Body of pancreas (tissue), 4 donors: ENCODE data around the gene RGP1. TPM values are rescaled to one million over a fixed set of nuclear protein-coding genes. Genes with fewer than 3 reads are reported as not detected.
A peak's percentile ranks its signal among the peaks of the same experiment; 100 is the strongest.

Experiments used
- ATAC-seq: fragments of 150-250 bp; one replicate; pipeline ENCODE4 v1.9.1; 2016
- DNase-seq, 4 donors: peaks; one replicate each; pipeline ENCODE4 v3.0.0-alpha.2; 2019
- H3K27ac ChIP-seq, 4 donors: fragments of 200-600 bp; sonication (generic); 1 replicate in 3 of 4; 2 replicates in 1 of 4; pipeline versions ENCODE4 v1.5.1 to v1.6.1; 2016 to 2019; ENCODE audit warnings: mild to moderate bottlenecking in 1 of 4, mixed read lengths in 1 of 4, moderate library complexity in 1 of 4
- H3K27me3 ChIP-seq, 2 donors: fragments of 200-600 bp; sonication (generic); one replicate each; pipeline ENCODE4 v1.6.0; 2016; ENCODE audit warnings: mild to moderate bottlenecking in 1 of 2
- H3K36me3 ChIP-seq, 2 donors: fragments of 200-600 bp; sonication (generic); replicated peaks in 1 of 2; 2 replicates each; pipeline ENCODE4 v1.5.1; 2016; ENCODE audit warnings: low read depth in 2 of 2; ENCODE audit not compliant: insufficient read depth in 1 of 2
- H3K4me1 ChIP-seq: fragments of 200-600 bp; sonication (generic); one replicate; pipeline ENCODE4 v1.6.0; 2016
- H3K4me3 ChIP-seq, 2 donors: fragments of 200-600 bp; sonication (generic); 1 replicate in 1 of 2; 2 replicates in 1 of 2; pipeline ENCODE4 v1.5.1; 2016 to 2019
- H3K9me3 ChIP-seq, 3 donors: fragments of 200-600 bp; sonication (generic); 1 replicate in 2 of 3; 2 replicates in 1 of 3; pipeline ENCODE4 v1.5.1; 2016
- CTCF ChIP-seq, 7 experiments: fragments of 450-650 bp in 4 of 7; fragments of 200-600 bp in 3 of 7; sonication (generic) in 3 of 7; IDR thresholded peaks; one replicate each; pipeline ENCODE4 v1.5.1; 2016 to 2019; ENCODE audit warnings: antibody characterized with exemption in 7 of 7
- POLR2A ChIP-seq, 3 donors: fragments of 450-650 bp; IDR thresholded peaks; one replicate each; pipeline ENCODE4 v1.6.1; 2016; ENCODE audit warnings: antibody characterized with exemption in 3 of 3, mild to moderate bottlenecking in 2 of 3
- WGBS, 2 donors: methylation state at CpG; one replicate each; pipeline ENCODE4 v1.1.5; 2017; 5-methylcytosine and 5-hydroxymethylcytosine counted together
- intact Hi-C: fragments of 100-400 bp; cut with DNase I; formaldehyde crosslinking; loops from one replicate; pipeline ENCODE4 v1.15.1; 2023
- total RNA-seq, 2 donors: library from RNA; depleted of rRNA; stranded (reverse); fragments of >200 nt; gene quantifications; one replicate each; pipeline ENCODE4 v1.1.0, GENCODE V29; 2016

Gene RGP1
- total RNA-seq, 2 donors from 2014 or later: 15.3 to 18.1 TPM

DNA sequence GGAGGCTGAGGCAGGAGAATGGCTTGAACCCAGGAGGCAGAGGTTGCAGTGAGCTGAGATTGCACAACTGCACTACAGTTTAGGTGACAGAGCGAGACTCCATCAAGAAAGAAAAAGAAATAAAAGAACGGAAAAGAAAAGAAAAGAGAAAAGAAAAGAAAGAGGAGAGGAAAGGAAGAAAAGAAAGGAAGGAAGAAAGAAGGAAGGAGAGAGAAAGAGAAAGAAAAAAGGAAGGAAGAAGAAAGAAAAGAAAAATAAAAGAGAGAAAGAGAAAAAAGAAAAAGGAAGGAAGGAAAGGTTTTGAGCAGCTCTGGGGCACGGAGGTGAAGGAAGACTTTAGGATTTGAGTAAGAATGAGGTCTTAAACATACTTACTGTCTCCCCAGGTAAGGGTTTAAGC lies 35.5 kb upstream of the RGP1 start:
- Histone ChIP-seq H3K27ac (no peak overlapping the region), H3K9me3 (no peaks in the 10 kb centered on the region), H3K4me1 (no peaks in the 10 kb centered on the region), H3K4me3 (no peak overlapping the region), H3K27me3 (no peaks in the 10 kb centered on the region), H3K36me3 (peaks cover 18 to 71% of the 10 kb centered on the region in 2 donors)
- no peak for TF ChIP-seq CTCF (IDR thresholded peaks at IDR 0.05)
- ATAC-seq (no peak), DNase-seq (no peak)
- 85 to 95% methylated on average over 3 of the region's 3 CpGs for WGBS, 2 donors
- intact Hi-C loops: no loop called here

- Histone ChIP-seq H3K36me3 (peaks cover 18 to 74% of the 10 kb centered on the region in 2 donors), H3K4me1 (no peaks in the 10 kb centered on the region), H3K27ac (no peak overlapping the region), H3K4me3 (no peak overlapping the region), H3K27me3 (no peaks in the 10 kb centered on the region), H3K9me3 (no peaks in the 10 kb centered on the region)
- 87 to 93% methylated on average over 6 of the region's 6 CpGs for WGBS, 2 donors
- intact Hi-C loops: no loop called here
- ATAC-seq (no peak), DNase-seq (no peak)
- no peak for TF ChIP-seq CTCF (IDR thresholded peaks at IDR 0.05)
- no peak for TF ChIP-seq POLR2A (IDR thresholded peaks at IDR 0.05)
Observed at GRCh38 chr9:35714123-35714522, 35.0 kb upstream of the RGP1 start.

GRCh38 chr9:35714579-35715252 lies 34.4 kb upstream of the RGP1 start:
- intact Hi-C loops: no loop called here
- Histone ChIP-seq H3K27ac (no peak overlapping the region), H3K9me3 (no peaks in the 10 kb centered on the region), H3K4me1 (no peaks in the 10 kb centered on the region), H3K27me3 (no peaks in the 10 kb centered on the region), H3K4me3 (no peak overlapping the region), H3K36me3 (peaks cover 18 to 77% of the 10 kb centered on the region in 2 donors)
- WGBS, 2 donors: 95 to 96% methylated on average over 13 of the region's 13 CpGs
- ATAC-seq (no peak), DNase-seq (no peak)
- TF ChIP-seq CTCF (IDR thresholded peaks at IDR 0.05) (no peak), POLR2A (IDR thresholded peaks at IDR 0.05) (no peak)

DNA sequence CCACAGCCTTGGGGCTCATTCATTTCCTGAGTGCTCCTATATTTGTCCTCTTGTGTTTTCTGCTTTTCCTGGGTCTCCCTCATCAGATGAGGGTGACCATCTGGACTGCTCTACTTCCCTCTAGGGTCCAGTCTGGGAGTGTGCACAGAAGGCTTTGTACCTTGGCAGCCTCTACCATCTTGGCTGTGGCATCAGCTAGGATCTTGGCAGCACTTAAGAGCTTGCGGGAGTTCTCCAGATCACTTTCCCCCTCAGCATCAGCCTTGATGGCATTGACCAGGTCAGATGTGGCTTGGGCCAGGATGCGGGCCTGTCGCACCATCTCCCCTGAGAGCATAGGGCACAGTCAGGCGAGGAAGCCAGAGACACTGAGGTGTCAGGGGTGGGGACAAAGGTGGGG lies 32.9 kb upstream of the RGP1 start:
- no peaks in the 10 kb centered on the region for H3K4me1 ChIP-seq
- no peak for TF ChIP-seq POLR2A (IDR thresholded peaks at IDR 0.05)
- TF ChIP-seq CTCF (IDR thresholded peaks at IDR 0.05): peak in 2 of 7 experiments; percentile 9 to 13
- intact Hi-C loops: no loop called here
- DNase-seq (no peak), ATAC-seq (no peak)
- peaks cover 23 to 85% of the 10 kb centered on the region in 2 donors for H3K36me3 ChIP-seq
- no peaks in the 10 kb centered on the region for H3K27me3 ChIP-seq
- H3K4me3 ChIP-seq: no peak overlapping the region
- H3K9me3 ChIP-seq: no peaks in the 10 kb centered on the region
- 84 to 88% methylated on average over 4 of the region's 4 CpGs for WGBS, 2 donors
- no peak overlapping the region for H3K27ac ChIP-seq
